OCI-LY7 (cell line): ENCODE results near the gene S100A8. TPM values are rescaled to one million over a fixed set of nuclear protein-coding genes. Genes with fewer than 3 reads are reported as not detected.

Experiments used
- BruUV-seq: library from RNA; stranded (reverse); fragments of 400-500 nt; replicated peaks from 2 replicates; lab custom pipeline; 2021; lab: Mats Ljungman, UMichigan
- CTCF ChIA-PET: fragments of 300-600 bp; sonication (Branson Sonifier 250); formaldehyde crosslinking; loops from one replicate; lab custom pipeline; 2022; ENCODE audit warnings: antibody characterized with exemption; ENCODE audit not compliant: unreplicated experiment; lab: Charles Lee
- POLR2A ChIA-PET: fragments of 300-600 bp; sonication (Branson Sonifier 250); formaldehyde crosslinking; loops from one replicate; lab custom pipeline; 2022; ENCODE audit warnings: antibody characterized with exemption; lab: Charles Lee
- DNase-seq: peaks from one replicate; pipeline ENCODE4 v3.0.0-alpha.2; 2015; ENCODE audit warnings: low spot score
- H2AFZ ChIP-seq: fragments of 200-600 bp; sonication (generic), shearing (Covaris generic); 2 replicates; pipeline ENCODE4 v1.6.1; 2014; ENCODE audit warnings: mild to moderate bottlenecking, antibody characterized with exemption, low read length, moderate library complexity
- H3K27ac ChIP-seq: fragments of 200-600 bp; sonication (generic); 2 replicates; pipeline ENCODE4 v1.5.1; 2014; ENCODE audit warnings: mixed run types, low read depth, mild to moderate bottlenecking, moderate library complexity, low read length, inconsistent platforms; ENCODE audit not compliant: poor library complexity, severe bottlenecking
- H3K36me3 ChIP-seq: fragments of 200-600 bp; sonication (generic); 2 replicates; pipeline ENCODE4 v1.6.1; 2014; ENCODE audit warnings: mild to moderate bottlenecking, antibody characterized with exemption, low read length, moderate library complexity, mixed read lengths; ENCODE audit not compliant: insufficient read depth
- H3K4me1 ChIP-seq: fragments of 200-600 bp; sonication (generic); 2 replicates; pipeline ENCODE4 v1.5.1; 2014; ENCODE audit warnings: mild to moderate bottlenecking, low read length; ENCODE audit not compliant: insufficient read depth, poor library complexity, severe bottlenecking
- H3K4me2 ChIP-seq: fragments of 200-600 bp; sonication (generic); 2 replicates; pipeline ENCODE4 v1.6.1; 2014; ENCODE audit warnings: mild to moderate bottlenecking, low read length
- H3K4me3 ChIP-seq: fragments of 200-600 bp; sonication (generic); 2 replicates; pipeline ENCODE4 v1.5.1; 2014; ENCODE audit warnings: mild to moderate bottlenecking, low read depth, low read length; ENCODE audit not compliant: poor library complexity, severe bottlenecking
- H3K79me2 ChIP-seq: fragments of 200-600 bp; sonication (generic); 2 replicates; pipeline ENCODE4 v1.6.1; 2016; ENCODE audit warnings: low read depth, mild to moderate bottlenecking, low read length, moderate library complexity, mixed read lengths; ENCODE audit not compliant: insufficient read depth
- H3K9me2 ChIP-seq: fragments of 200-600 bp; sonication (generic); 2 replicates; pipeline ENCODE4 v1.6.1; 2016; ENCODE audit warnings: mild to moderate bottlenecking, low read length, mixed read lengths; ENCODE audit not compliant: insufficient read depth
- H3K9me3 ChIP-seq: fragments of 200-600 bp; sonication (generic); 2 replicates; pipeline ENCODE4 v1.6.1; 2014; ENCODE audit warnings: mild to moderate bottlenecking, mixed run types, low read length, mixed read lengths
- H4K20me1 ChIP-seq: fragments of 200-600 bp; sonication (generic); 2 replicates; pipeline ENCODE4 v1.6.1; 2014; ENCODE audit warnings: mild to moderate bottlenecking, antibody characterized with exemption, low read length, moderate library complexity, mixed read lengths; ENCODE audit not compliant: insufficient read depth
- CTCF ChIP-seq: fragments of 200-600 bp; sonication (generic); conservative IDR thresholded peaks from 2 replicates; pipeline ENCODE4 v1.5.1; 2014; ENCODE audit warnings: mild to moderate bottlenecking, antibody characterized with exemption, low read length, moderate library complexity, mixed read lengths
- EZH2phosphoT487 ChIP-seq: fragments of 200-600 bp; sonication (generic); IDR thresholded peaks from 2 replicates; pipeline ENCODE4 v1.6.1; 2018; ENCODE audit warnings: low read depth, borderline replicate concordance, mild to moderate bottlenecking, mixed run types, antibody characterized with exemption, low read length, moderate library complexity, mixed read lengths
- intact Hi-C: fragments of 100-400 bp; cut with micrococcal nuclease; formaldehyde crosslinking; loops from one replicate; pipeline ENCODE4 v1.10.0; 2022; ENCODE audit not compliant: unreplicated experiment
- total RNA-seq, 2 experiments: library from RNA; depleted of rRNA in 1 of 2; stranded (reverse); fragments of >200 nt in 1 of 2; shearing (Covaris generic) in 1 of 2; gene quantifications; 2 replicates each; pipeline ENCODE4 v1.2.3, GENCODE V29; 2014 to 2022

The S100A8 gene
- total RNA-seq, 2 experiments from 2014 or later = not detected

- Histone ChIP-seq H2AFZ (no peak overlapping the region), H4K20me1 (no peaks in the 10 kb centered on the region), H3K79me2 (no peaks in the 10 kb centered on the region), H3K9me2 (no peaks in the 10 kb centered on the region), H3K36me3 (no peaks in the 10 kb centered on the region), H3K4me3 (no peak overlapping the region), H3K27ac (no peak overlapping the region), H3K4me2 (no peak overlapping the region), H3K4me1 (no peaks in the 10 kb centered on the region), H3K9me3 (no peaks in the 10 kb centered on the region)
- ChIA-PET CTCF (no interaction called here), POLR2A (no interaction called here)
- intact Hi-C loops = no loop called here
- no peak for DNase-seq
- no TSS peak for BruUV-seq
- TF ChIP-seq EZH2phosphoT487 (no peak), CTCF (no peak)
These were observed 39.7 kb upstream of the S100A8 start for GRCh38 chr1:153430561-153430960.

- Histone ChIP-seq H2AFZ (no peak overlapping the region), H3K9me3 (no peaks in the 10 kb centered on the region), H3K36me3 (no peaks in the 10 kb centered on the region), H3K27ac (no peak overlapping the region), H3K79me2 (no peaks in the 10 kb centered on the region), H4K20me1 (no peaks in the 10 kb centered on the region), H3K9me2 (no peaks in the 10 kb centered on the region), H3K4me2 (no peak overlapping the region), H3K4me1 (no peaks in the 10 kb centered on the region), H3K4me3 (no peak overlapping the region)
- ChIA-PET CTCF (no interaction called here), POLR2A (no interaction called here)
- DNase-seq = no peak
- no peak for TF ChIP-seq CTCF
- no TSS peak for BruUV-seq
- intact Hi-C loops = no loop called here
These were observed 39.3 kb upstream of the S100A8 start for GRCh38 chr1:153430166-153430553.

GRCh38 chr1:153429266-153430165, 38.6 kb upstream of the S100A8 start:
- Histone ChIP-seq H3K4me1 (no peaks in the 10 kb centered on the region), H3K79me2 (no peaks in the 10 kb centered on the region), H2AFZ (no peak overlapping the region), H3K4me2 (no peak overlapping the region), H3K9me3 (no peaks in the 10 kb centered on the region), H3K4me3 (no peak overlapping the region), H3K9me2 (no peaks in the 10 kb centered on the region), H3K27ac (no peak overlapping the region), H3K36me3 (no peaks in the 10 kb centered on the region), H4K20me1 (no peaks in the 10 kb centered on the region)
- intact Hi-C loops = no loop called here
- TF ChIP-seq EZH2phosphoT487 (no peak), CTCF (no peak)
- no peak for DNase-seq
- ChIA-PET POLR2A (no interaction called here), CTCF (no interaction called here)
- no TSS peak for BruUV-seq
